GM23338 (cell line): Measurements from ENCODE around the gene HIVEP1. TPM values are rescaled to one million over a fixed set of nuclear protein-coding genes. Genes with fewer than 3 reads are reported as not detected.

Experiments
- ATAC-seq: fragments of 200-7000 bp; cut with Tn5 transposase; 3 replicates; pipeline ENCODE4 v1.9.1; 2020
- DNase-seq: peaks from one replicate; pipeline ENCODE4 v3.0.0-alpha.2; 2015; ENCODE audit warnings: low spot score
- H2AFZ ChIP-seq: fragments of 200-600 bp; sonication (generic); 2 replicates; pipeline ENCODE4 v1.8.0; 2016; ENCODE audit warnings: antibody characterized with exemption, mild to moderate bottlenecking, moderate library complexity
- H3F3A ChIP-seq: fragments of 200-600 bp; sonication (generic); replicated peaks from 2 replicates; pipeline ENCODE4 v1.8.0; 2017; ENCODE audit warnings: antibody characterized with exemption, mixed run types, low read depth
- H3K27ac ChIP-seq: fragments of 200-600 bp; sonication (generic); 2 replicates; pipeline ENCODE4 v1.6.1; 2016; ENCODE audit warnings: low read depth
- H3K27me3 ChIP-seq: fragments of 200-600 bp; sonication (generic); 2 replicates; pipeline ENCODE4 v1.8.0; 2016; ENCODE audit warnings: mild to moderate bottlenecking, mixed run types, moderate library complexity; ENCODE audit not compliant: insufficient read depth
- H3K36me3 ChIP-seq: fragments of 200-600 bp; sonication (generic); 2 replicates; pipeline ENCODE4 v1.8.0; 2016; ENCODE audit warnings: mild to moderate bottlenecking; ENCODE audit not compliant: insufficient read depth
- H3K4me1 ChIP-seq: fragments of 200-600 bp; sonication (generic); 2 replicates; pipeline ENCODE4 v1.8.0; 2016; ENCODE audit warnings: mild to moderate bottlenecking, moderate library complexity; ENCODE audit not compliant: insufficient read depth
- H3K4me2 ChIP-seq: fragments of 200-600 bp; sonication (generic); 2 replicates; pipeline ENCODE4 v1.7.1; 2017; ENCODE audit warnings: mixed run types
- H3K4me3 ChIP-seq: fragments of 200-600 bp; sonication (generic); 2 replicates; pipeline ENCODE4 v1.6.1; 2016; ENCODE audit warnings: mixed run types
- H3K79me2 ChIP-seq: fragments of 200-600 bp; sonication (generic); replicated peaks from 2 replicates; pipeline ENCODE4 v1.8.0; 2017; ENCODE audit warnings: mild to moderate bottlenecking; ENCODE audit not compliant: insufficient read depth
- H3K9me2 ChIP-seq: fragments of 200-600 bp; sonication (generic); 2 replicates; pipeline ENCODE4 v1.8.0; 2017; ENCODE audit not compliant: insufficient read depth
- H4K20me1 ChIP-seq: fragments of 200-600 bp; sonication (generic); replicated peaks from 2 replicates; pipeline ENCODE4 v1.8.0; 2017; ENCODE audit warnings: mild to moderate bottlenecking; ENCODE audit not compliant: insufficient read depth
- H3K27ac Mint-ChIP-seq: 2 replicates; pipeline ENCODE4 v1.8.0; 2020; ENCODE audit warnings: inconsistent platforms, mild to moderate bottlenecking, moderate library complexity, mixed read lengths
- H3K27me3 Mint-ChIP-seq: 3 replicates; pipeline ENCODE4 v1.8.0; 2022; ENCODE audit warnings: low read depth, mild to moderate bottlenecking, moderate library complexity, mixed read lengths, inconsistent platforms; ENCODE audit not compliant: insufficient read depth, poor library complexity
- H3K36me3 Mint-ChIP-seq: 3 replicates; pipeline ENCODE4 v1.8.0; 2021; ENCODE audit warnings: low read depth, mild to moderate bottlenecking, inconsistent platforms, moderate library complexity, mixed read lengths
- H3K4me1 Mint-ChIP-seq: 3 replicates; pipeline ENCODE4 v1.8.0; 2020; ENCODE audit warnings: mild to moderate bottlenecking, inconsistent platforms, mixed read lengths
- H3K4me3 Mint-ChIP-seq: 3 replicates; pipeline ENCODE4 v1.8.0; 2021; ENCODE audit warnings: moderate library complexity, mild to moderate bottlenecking, inconsistent platforms, mixed read lengths
- H3K9me3 Mint-ChIP-seq: 3 replicates; pipeline ENCODE4 v1.8.0; 2020; ENCODE audit warnings: moderate library complexity, mild to moderate bottlenecking, inconsistent platforms, mixed read lengths
- CREB1 ChIP-seq: fragments of 250-450 bp; sonication (Bioruptor Pico); IDR thresholded peaks from 2 replicates; pipeline ENCODE4 v1.5.0; 2020; ENCODE audit warnings: low read depth, mild to moderate bottlenecking, moderate library complexity
- CTCF ChIP-seq, 2 experiments: fragments of 200-600 bp in 1 of 2; sonication (generic) in 1 of 2; conservative IDR thresholded peaks; 2 replicates each; pipeline versions ENCODE4 v1.5.1 to v1.6.1; 2016 to 2017; ENCODE audit warnings: antibody characterized with exemption in 2 of 2, low read depth in 2 of 2, mild to moderate bottlenecking in 2 of 2, moderate library complexity in 1 of 2
- EZH2 ChIP-seq: fragments of 200-600 bp; sonication (generic); IDR thresholded peaks from one replicate; pipeline ENCODE4 v1.8.0; 2017; ENCODE audit warnings: antibody characterized with exemption, mild to moderate bottlenecking, low read depth; ENCODE audit not compliant: unreplicated experiment
- EZH2phosphoT487 ChIP-seq: fragments of 200-600 bp; sonication (generic); IDR thresholded peaks from one replicate; pipeline ENCODE4 v1.8.1; 2018; ENCODE audit warnings: antibody characterized with exemption; ENCODE audit not compliant: unreplicated experiment
- JUNB ChIP-seq: IDR thresholded peaks from one replicate; pipeline ENCODE4 v1.6.1; 2016; ENCODE audit warnings: antibody characterized with exemption; ENCODE audit not compliant: unreplicated experiment
- NANOG ChIP-seq: IDR thresholded peaks from 2 replicates; pipeline ENCODE4 v1.6.1; 2016; ENCODE audit warnings: antibody characterized with exemption, borderline replicate concordance
- POLR2AphosphoS5 ChIP-seq: IDR thresholded peaks from 2 replicates; pipeline ENCODE4 v1.6.1; 2016; ENCODE audit warnings: antibody characterized with exemption, low read depth
- REST ChIP-seq: IDR thresholded peaks from one replicate; pipeline ENCODE4 v1.6.1; 2018; ENCODE audit warnings: antibody characterized with exemption; ENCODE audit not compliant: unreplicated experiment
- STAT1 ChIP-seq: IDR thresholded peaks from one replicate; pipeline ENCODE4 v1.6.1; 2016; ENCODE audit warnings: antibody characterized with exemption; ENCODE audit not compliant: unreplicated experiment
- ZNF114 ChIP-seq: fragments of 250-450 bp; sonication (Bioruptor Pico); IDR thresholded peaks from 2 replicates; pipeline ENCODE4 v1.5.0; 2020; ENCODE audit warnings: mild to moderate bottlenecking, moderate library complexity
- ZNF331 ChIP-seq: fragments of 250-450 bp; sonication (Bioruptor Pico); IDR thresholded peaks from 2 replicates; pipeline ENCODE4 v1.5.0; 2020; ENCODE audit warnings: low read depth, mild to moderate bottlenecking, moderate library complexity
- ZNF462 ChIP-seq: fragments of 250-450 bp; sonication (Bioruptor Pico); IDR thresholded peaks from 2 replicates; pipeline ENCODE4 v1.5.0; 2020; ENCODE audit warnings: mild to moderate bottlenecking, moderate library complexity
- polyA plus RNA-seq: library from polyadenylated mRNA; unstranded; fragments of >200 nt; fragmentation: Nextera tagmentation; extraction: Ambion mirVana; gene quantifications from 2 replicates; pipeline ENCODE4 v1.2.1, GENCODE V29; 2016
- total RNA-seq: library from RNA; depleted of rRNA; stranded (reverse); fragments of >200 nt; shearing (Covaris generic); gene quantifications from 2 replicates; pipeline ENCODE4 v1.2.3, GENCODE V29; 2014
- TF ChIP-seq, protein P1 (sequence below): IDR thresholded peaks from 2 replicates; pipeline ENCODE4 v1.6.1; 2016; ENCODE audit warnings: antibody characterized with exemption

HIVEP1 gene
- total and polyA plus RNA-seq, 2 experiments from 2014 or later = 10.1 to 21.7 TPM

GRCh38 chr6:12058172-12058961 lies 46.3 kb downstream of the HIVEP1 start:
- Histone ChIP-seq H3K27me3 (no peaks in the 10 kb centered on the region), H3K4me1 (peaks cover 15% of the 10 kb centered on the region), H3K4me3 (no peak overlapping the region), H3K4me2 (no peak overlapping the region), H3K27ac (no peak overlapping the region), H2AFZ (no peak overlapping the region), H4K20me1 (peaks cover 12% of the 10 kb centered on the region; the same call in 1 of the 2 replicates), H3K9me2 (no peaks in the 10 kb centered on the region), H3F3A (no peaks in the 10 kb centered on the region), H3K79me2 (peaks cover 86% of the 10 kb centered on the region), H3K36me3 (no peaks in the 10 kb centered on the region)
- DNase-seq (no peak), ATAC-seq (no peak)
- Mint-ChIP-seq H3K27me3 (peaks cover 3% of the 10 kb centered on the region), H3K4me1 (peaks cover 23% of the 10 kb centered on the region), H3K9me3 (no peaks in the 10 kb centered on the region), H3K36me3 (no peaks in the 10 kb centered on the region), H3K27ac (no peak overlapping the region), H3K4me3 (no peak overlapping the region)
- TF ChIP-seq JUNB (no peak), POLR2AphosphoS5 (no peak), ZNF114 (CRISPR knock-in tag) (no peak), ZNF462 (CRISPR knock-in tag) (no peak), REST (no peak), STAT1 (no peak), EZH2 (no peak), NANOG (no peak), CREB1 (CRISPR knock-in tag) (no peak), ZNF331 (no peak), CTCF (conservative IDR thresholded peaks at IDR 0.05; ENCODE audit: low read depth in 2 of 2) (no peak), EZH2phosphoT487 (no peak)
- TF ChIP-seq, protein P1, sequence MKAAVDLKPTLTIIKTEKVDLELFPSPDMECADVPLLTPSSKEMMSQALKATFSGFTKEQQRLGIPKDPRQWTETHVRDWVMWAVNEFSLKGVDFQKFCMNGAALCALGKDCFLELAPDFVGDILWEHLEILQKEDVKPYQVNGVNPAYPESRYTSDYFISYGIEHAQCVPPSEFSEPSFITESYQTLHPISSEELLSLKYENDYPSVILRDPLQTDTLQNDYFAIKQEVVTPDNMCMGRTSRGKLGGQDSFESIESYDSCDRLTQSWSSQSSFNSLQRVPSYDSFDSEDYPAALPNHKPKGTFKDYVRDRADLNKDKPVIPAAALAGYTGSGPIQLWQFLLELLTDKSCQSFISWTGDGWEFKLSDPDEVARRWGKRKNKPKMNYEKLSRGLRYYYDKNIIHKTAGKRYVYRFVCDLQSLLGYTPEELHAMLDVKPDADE = no peak
